ENCODE measurements around the gene MED29.
"Not testable (repeated sequence)": the region's sequence is repeated elsewhere in the genome, so short reads cannot be mapped to it uniquely, and the experiment has no call there.

The MED29 gene

DNA sequence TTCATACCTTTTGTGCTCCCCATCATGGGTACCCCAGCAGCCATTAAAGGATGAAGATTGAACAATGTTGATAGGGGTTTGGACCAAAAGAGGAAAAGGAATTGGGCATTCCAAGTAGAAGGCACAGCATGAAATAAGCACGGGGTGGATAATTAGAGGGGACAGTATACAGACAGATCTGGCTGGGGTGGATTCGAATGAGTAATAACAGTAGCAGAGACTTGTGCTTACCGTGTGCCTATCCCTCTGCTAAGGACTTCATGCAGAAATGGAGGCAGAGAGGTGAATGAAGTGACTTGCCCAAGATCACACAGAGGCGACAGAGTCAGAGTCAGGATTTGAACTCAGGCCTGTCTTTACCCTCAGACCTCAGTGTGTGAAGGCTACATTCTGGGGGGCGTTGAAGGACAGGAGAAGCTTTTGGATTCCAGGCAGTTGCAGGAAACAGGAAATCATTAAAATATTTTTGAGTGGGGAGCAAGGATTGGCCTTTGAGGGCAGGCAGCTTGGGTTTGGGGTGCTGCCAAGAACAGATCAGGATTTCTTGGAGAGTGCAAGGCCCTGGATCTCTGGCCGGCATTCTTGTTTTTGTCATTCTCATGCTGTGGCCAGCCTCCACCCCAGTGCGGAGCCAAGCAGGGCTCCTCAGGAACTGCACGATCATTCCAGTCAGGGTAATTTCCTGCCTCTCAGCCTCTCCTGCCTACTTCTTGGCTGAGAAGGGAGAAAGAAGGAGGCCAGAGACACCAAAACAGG, 19.0 kb upstream of the MED29 start:
- no peak for DNase-seq

GRCh38 chr19:39372941-39373340, 18.2 kb upstream of the MED29 start:
- DNase-seq: no peak

- no peak for DNase-seq
These were observed 15.2 kb upstream of the MED29 start for GRCh38 chr19:39375929-39376328.

GRCh38 chr19:39377373-39378362, 13.5 kb upstream of the MED29 start:
- DNase-seq: no peak

DNA sequence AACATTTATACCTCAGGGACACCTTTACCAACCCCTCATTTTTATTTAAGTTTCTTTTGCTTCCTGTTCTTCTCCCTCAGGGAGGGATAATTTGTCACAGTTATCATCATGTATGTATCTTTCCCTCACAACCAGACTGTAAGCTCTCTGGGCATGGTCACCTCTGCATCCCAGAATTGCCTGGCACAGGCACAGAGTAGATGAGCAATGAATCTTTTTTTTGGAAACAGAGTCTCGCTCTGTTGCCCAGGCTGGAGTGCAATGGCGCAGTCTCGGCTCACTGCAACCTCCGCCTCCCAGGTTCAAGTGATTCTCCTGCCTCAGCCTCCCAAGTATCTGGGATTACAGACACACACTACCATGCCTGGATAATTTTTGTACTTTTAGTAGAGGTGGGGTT, 11.8 kb upstream of the MED29 start:
- not testable (repeated sequence) for DNase-seq

DNA sequence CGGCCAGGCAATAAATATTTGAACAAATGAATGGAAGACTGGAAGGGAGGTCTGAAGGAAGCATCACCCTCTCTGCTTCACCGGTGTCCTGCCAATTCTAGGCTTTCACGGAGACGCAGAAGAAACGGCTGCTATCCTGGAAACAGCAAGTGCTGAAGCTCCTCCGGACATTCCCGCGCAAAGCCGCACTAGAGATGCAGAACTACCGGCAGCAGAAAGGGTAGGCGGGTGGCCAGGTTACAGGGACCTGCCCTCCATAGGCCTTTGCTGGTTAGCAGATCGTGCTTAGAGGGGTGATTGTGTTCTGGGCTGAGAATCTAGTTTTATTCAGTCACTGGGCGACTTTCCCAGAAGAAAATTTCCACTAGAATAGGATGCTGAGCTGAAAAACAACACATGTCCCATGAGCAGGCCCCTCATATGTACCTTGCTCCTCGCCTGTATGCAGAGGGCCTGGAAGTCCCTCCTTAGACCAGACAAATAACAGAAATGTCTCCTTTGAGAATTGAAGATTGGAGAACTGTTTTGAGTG, 11.2 kb upstream of the MED29 start:
- no peak for DNase-seq

- DNase-seq: no peak
These were observed 10.4 kb upstream of the MED29 start for GRCh38 chr19:39380521-39381502.

DNA sequence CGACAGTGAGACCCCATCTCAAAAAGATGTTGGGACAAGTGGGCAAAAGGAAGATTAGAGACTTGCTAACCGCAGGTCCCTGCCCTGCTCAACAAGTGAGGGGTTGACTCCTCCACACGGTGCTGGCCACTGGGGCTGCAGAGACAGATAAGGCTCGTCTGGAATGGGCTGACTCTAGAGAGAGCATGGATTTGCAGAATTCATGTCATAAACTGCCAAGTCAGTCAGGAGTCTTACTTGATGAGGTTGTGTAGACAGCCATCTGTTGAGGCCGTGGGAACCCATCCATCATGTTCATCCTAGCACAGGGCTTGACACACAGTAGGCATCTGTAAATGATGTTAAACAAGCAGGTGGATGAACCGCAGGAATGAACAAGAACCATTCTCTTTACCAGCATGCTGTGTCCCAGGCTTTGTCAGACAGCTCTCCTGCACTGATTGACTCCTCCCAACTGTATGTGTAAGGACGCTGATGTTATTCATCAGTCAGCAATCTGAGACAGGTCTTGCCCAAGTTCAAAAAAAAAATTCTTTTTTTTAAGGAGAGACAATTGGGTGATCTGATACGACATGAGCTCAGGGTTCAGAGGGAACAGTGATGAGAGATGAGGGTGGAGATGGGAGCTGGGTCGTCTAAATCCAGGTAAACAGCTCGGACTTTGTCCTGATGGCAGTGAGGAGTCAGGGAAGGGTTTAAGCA, 9.1 kb upstream of the MED29 start:
- DNase-seq: no peak

GRCh38 chr19:39382991-39383828, 8.0 kb upstream of the MED29 start:
- no peak for DNase-seq

- no peak for DNase-seq
These were observed 6.2 kb upstream of the MED29 start for GRCh38 chr19:39384839-39385568.

- DNase-seq: no peak
These were observed 5.4 kb upstream of the MED29 start for GRCh38 chr19:39385629-39386411.

- no peak for DNase-seq
These were observed 4.6 kb upstream of the MED29 start for GRCh38 chr19:39386557-39386956.

GRCh38 chr19:39388657-39389056, 2.5 kb upstream of the MED29 start:
- no peak for DNase-seq

GRCh38 chr19:39389631-39390414, 1.4 kb upstream of the MED29 start:
- no peak for DNase-seq

GRCh38 chr19:39390451-39390750, 777 bp upstream of the MED29 start:
- DNase-seq: peak in 1 of 2 donors; percentile 73

GRCh38 chr19:39397360-39398296, 6.5 kb downstream of the MED29 start:
- DNase-seq: peak; percentile 96

DNA sequence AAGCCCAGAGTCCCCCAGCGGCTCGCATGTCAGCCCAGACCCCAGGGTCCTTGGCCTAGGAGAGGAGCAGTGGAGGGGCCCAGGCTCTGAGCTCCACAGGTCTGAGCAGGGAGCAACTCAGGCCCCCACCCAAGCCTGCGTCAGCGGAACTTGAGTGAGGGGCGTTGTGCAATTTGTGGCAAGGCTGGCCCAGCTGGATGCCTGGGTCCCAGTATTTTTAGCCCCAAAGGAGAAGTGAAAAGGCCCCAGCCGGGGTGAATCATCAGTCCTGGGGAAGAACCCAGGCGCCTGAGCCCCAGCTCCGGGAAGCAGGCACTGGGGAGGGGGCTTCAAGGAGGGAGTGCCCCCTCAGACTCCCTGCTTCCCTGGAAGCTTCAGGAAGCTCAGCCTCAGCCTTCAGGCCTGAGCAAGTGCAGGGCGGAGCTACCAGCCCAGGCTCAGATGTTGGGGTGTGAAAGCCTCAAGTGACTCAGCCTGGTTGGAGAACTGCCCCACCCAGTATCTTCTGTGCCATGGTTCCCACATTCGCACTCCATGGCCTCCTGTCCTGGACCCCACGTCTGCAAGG, 7.2 kb downstream of the MED29 start:
- no peak for DNase-seq

All from stimulated activated CD4-positive, alpha-beta T cell treated with anti-CD3 and anti-CD28 coated beads, Interleukin-2, amount 100 ng/mL, for 48 hours (primary cell).